GM12864 (cell line): ENCODE results near the gene RHBDL3.
"Not testable (repeated sequence)": the region's sequence is repeated elsewhere in the genome, so short reads cannot be mapped to it uniquely, and the experiment has no call there.

Source experiments
- DNase-seq: peaks from one replicate; pipeline ENCODE4 v3.0.0-alpha.2; 2011; ENCODE audit warnings: low read depth
- H3K4me3 ChIP-seq: 2 replicates; pipeline ENCODE4 v1.5.1; 2011; ENCODE audit warnings: mild to moderate bottlenecking, low read depth, low read length, control low read depth
- TF ChIP-seq, protein P1 (sequence below): IDR thresholded peaks from 2 replicates; pipeline ENCODE4 v1.5.1; 2011; ENCODE audit warnings: low read depth, mild to moderate bottlenecking, moderate library complexity, low read length, control low read depth, inconsistent platforms; ENCODE audit errors: missing control alignments

RHBDL3 gene

DNA sequence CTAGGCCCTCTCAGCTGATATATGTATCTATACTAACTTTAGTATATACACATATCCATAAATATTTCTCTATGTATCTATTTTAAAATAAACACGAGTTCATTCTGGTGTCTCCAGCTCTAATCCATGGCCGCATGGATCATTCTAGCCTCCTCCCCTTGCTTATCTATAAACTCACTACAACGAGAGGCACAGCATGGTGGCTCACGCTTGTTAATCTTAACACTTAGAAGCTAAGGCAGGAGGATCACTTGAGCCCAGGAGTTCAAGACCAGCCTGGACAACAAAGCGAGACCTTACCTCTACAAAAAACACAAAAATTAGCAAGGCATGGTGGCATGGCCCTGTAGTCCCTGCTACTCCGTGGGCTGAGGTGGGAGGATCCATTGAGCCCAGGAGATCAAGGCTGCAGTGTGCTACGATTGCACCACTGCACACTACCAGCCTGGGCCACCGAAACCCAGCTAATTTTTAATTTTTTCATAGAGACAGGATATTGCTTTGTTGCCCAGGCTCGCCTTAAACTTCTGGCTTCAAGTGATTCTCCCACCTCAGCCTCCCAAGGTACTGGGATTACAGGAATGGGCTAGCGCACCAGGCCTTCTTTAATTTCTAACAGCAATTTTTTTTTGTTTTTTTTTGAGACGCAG, 80.4 kb downstream of the RHBDL3 start:
- no peak for DNase-seq
- TF ChIP-seq, protein P1, sequence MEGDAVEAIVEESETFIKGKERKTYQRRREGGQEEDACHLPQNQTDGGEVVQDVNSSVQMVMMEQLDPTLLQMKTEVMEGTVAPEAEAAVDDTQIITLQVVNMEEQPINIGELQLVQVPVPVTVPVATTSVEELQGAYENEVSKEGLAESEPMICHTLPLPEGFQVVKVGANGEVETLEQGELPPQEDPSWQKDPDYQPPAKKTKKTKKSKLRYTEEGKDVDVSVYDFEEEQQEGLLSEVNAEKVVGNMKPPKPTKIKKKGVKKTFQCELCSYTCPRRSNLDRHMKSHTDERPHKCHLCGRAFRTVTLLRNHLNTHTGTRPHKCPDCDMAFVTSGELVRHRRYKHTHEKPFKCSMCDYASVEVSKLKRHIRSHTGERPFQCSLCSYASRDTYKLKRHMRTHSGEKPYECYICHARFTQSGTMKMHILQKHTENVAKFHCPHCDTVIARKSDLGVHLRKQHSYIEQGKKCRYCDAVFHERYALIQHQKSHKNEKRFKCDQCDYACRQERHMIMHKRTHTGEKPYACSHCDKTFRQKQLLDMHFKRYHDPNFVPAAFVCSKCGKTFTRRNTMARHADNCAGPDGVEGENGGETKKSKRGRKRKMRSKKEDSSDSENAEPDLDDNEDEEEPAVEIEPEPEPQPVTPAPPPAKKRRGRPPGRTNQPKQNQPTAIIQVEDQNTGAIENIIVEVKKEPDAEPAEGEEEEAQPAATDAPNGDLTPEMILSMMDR: no peak
- no peak overlapping the region for H3K4me3 ChIP-seq

DNA sequence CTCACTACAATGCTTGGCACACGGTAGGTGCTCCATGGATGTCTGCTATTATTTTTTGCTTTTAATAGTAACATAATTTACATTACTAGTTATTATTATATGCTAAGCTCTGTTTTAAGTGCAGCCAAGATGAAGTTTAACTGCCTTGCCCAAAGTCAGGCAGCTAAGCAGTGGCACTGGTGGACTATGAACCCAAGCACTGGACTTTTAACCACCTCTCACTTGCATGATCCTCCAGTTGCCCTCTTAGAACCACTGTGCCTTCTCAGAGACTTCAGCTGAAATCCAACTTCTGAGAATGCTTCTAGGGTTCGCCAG, 82.8 kb downstream of the RHBDL3 start:
- DNase-seq: no peak
- no peak overlapping the region for H3K4me3 ChIP-seq
- TF ChIP-seq, protein P1: no peak

DNA sequence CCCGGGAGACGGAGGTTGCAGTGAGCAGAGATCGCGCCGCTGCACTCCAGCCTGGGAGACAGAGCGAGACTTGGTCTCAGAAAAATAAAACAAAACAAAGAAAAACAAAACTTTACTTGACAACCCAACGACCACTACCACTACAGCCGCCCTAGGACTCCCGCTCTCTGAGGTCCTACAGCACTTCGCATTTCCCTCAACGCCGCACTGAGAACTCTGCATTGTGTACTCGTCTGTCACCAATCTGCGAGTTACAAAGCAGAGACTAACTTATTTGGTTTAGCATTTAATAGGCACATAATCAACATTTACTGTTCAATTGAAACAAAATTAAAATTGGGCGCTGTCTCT, 83.8 kb downstream of the RHBDL3 start:
- TF ChIP-seq, protein P1: no peak
- DNase-seq: no peak
- peak overlapping the region; percentile 67 for H3K4me3 ChIP-seq

DNA sequence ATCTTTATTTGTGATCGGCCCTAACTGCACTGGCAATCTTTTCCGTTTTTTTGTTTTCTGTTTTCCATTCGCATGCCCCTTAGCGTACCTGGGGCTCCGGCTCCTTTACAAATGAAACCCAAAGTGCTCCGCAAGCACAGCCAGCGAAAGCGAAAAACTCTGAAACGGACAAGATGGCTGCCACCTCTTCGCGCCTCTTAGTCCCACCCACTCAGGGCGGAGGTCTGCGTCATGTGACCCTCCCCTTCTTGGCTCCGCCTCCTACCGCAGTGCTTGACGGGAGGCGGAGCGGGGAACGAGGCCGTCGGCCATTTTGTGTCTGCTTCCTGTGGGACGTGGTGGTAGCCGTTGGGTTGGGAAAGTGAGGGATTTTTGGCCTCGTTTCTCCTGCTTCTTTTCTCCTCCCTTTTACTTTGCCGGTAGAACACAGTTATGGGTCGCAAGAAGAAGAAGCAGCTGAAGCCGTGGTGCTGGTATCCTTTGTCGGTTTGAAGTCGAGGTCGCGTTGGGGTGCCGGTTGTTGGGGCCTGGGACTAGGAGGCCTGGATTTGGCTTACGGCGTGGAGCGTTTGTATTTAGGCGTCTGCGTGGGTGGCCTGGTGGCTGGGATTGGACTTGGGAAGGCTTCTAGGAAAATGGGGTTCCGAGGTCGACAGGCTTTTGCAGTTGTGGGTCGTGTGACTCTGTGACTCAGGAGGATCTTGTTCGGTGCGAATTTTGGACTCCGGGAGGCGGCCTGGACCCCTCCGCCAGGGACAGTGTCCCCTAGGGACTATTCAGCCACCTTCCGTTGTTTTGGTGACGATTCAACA, 84.4 kb downstream of the RHBDL3 start, which contains the start of gene ZNF207:
ZNF207 (plus strand) TSS at position 304 of the 812 bp plus-strand sequence; CDS start at position 433, 129 bp downstream.
- peak; percentile 96 for DNase-seq
- peak within 1 kb of the TSS; percentile 67 for H3K4me3 ChIP-seq
- TF ChIP-seq, protein P1: no peak

DNA sequence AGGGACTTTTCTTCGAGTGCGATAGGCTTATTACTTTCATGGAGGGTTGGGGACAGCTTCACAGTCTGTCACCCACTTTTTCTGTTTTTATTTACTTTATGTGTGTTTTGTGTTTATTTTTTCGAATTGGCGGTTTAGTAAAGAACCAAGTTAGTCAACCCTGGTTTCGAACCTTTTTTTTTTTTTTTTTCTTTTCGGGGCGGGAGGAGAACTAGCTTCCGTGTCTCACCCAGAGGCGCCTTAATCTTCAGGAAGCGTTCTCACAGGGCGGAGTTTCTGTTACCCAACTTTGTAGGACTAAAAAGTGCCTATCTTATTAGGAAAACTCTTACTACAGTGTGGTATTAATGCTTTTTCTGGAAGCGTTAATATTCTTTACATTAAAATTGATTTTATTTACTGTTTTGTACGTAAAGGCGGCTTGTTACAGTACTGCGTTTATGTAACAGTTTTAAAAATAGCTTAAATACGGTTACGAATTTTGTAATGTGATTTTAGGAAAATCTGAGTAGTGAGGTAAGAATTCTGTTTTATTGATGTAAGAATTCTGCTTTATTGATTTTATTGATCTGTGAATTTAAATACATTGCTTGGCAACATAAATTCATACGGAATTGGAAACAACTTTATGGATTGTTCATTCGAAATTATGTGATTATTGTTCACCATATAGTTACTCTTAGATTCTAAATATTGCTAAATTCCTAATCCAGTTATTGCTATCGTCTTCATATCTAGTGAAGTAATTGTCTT, 85.2 kb downstream of the RHBDL3 start:
- TF ChIP-seq, protein P1: no peak
- H3K4me3 ChIP-seq: peak overlapping the region; percentile 67
- DNase-seq: no peak

DNA sequence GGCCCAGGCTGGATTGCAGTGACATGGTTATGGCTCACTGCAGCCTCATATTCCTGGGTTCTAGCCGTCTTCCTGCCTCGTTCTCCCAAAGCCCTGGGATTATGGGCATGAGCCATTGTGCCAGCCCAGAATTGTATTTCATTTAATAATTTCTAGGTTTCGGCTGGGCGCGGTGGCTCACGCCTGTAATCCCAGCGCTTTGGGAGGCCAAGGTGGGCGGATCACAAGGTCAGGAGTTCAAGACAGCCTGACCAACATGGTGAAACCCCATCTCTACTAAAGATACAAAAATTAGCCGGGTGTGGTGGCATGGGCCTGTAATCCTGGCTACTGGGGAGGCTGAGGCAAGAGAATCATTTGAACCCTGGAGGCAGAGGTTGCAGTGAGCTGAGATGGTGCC, 87.1 kb downstream of the RHBDL3 start:
- not testable (repeated sequence) for DNase-seq
- H3K4me3 ChIP-seq: peak overlapping the region; percentile 40

DNA sequence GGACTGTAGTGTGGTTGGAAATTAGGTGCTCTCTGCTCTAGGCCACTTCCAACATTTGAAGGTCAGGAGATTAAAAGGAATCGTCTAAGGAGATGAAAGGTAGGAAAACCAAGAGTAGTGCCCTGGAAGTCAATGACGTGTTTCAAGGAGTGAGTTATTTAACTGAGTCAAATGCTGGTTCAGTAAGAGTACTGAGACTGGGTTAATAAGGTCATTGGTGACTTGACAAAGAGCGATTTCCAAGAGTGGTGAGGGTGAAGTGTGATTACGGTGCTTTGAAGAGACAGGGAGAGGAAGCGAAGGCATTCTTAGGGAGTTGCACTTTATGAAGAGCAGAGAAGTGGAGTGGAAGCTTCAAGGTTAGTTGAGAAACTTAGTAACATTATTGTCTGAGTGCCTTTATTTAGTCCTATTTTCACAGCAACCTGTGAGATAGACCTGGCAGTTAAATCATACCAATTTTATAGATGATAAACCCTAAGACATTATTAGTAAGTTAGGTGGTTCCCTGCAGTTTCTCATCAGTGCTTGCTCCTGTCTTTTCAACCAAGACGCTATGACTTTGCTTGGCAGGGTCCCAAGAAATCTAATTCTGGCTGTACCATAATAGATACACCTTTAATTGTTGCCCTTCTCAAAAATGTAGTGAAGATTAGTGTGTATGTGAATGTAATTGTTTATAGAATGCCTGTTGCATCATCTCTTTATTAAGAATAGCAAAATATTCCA, 90.2 kb downstream of the RHBDL3 start:
- no peak for DNase-seq
- TF ChIP-seq, protein P1: no peak
- no peak overlapping the region for H3K4me3 ChIP-seq
